Mucosa of descending colon (tissue), 3 donors: ENCODE measurements around the gene DCD. TPM values are rescaled to one million over a fixed set of nuclear protein-coding genes. Genes with fewer than 3 reads are reported as not detected.
"Not testable (repeated sequence)": the region's sequence is repeated elsewhere in the genome, so short reads cannot be mapped to it uniquely, and the experiment has no call there.

Experiments
- ATAC-seq: fragments of 200-7000 bp; cut with Tn5 transposase; one replicate; pipeline ENCODE4 v1.9.1; 2020; ENCODE audit warnings: mild to moderate bottlenecking, moderate library complexity
- DNase-seq, 3 donors: peaks; one replicate each; pipeline ENCODE4 v3.0.0-alpha.2; 2020
- H3K36me3 ChIP-seq: fragments of 200-600 bp; one replicate; pipeline ENCODE4 v1.8.0; 2021; ENCODE audit warnings: low read depth, mild to moderate bottlenecking
- H3K4me1 ChIP-seq: fragments of 200-600 bp; one replicate; pipeline ENCODE4 v1.8.0; 2021; ENCODE audit warnings: low read depth, mild to moderate bottlenecking
- H3K4me3 ChIP-seq: fragments of 200-600 bp; one replicate; pipeline ENCODE4 v1.8.0; 2021; ENCODE audit warnings: mild to moderate bottlenecking
- H3K9me3 ChIP-seq: fragments of 200-600 bp; one replicate; pipeline ENCODE4 v1.8.0; 2021; ENCODE audit warnings: mild to moderate bottlenecking
- CTCF ChIP-seq: fragments of 200-600 bp; IDR thresholded peaks from one replicate; pipeline ENCODE4 v1.8.0; 2022; ENCODE audit warnings: antibody characterized with exemption, mild to moderate bottlenecking
- intact Hi-C, 2 donors: fragments of 100-400 bp; cut with DNase I in 1 of 2; cut with micrococcal nuclease in 1 of 2; formaldehyde crosslinking; loops; one replicate each; pipeline versions ENCODE4 v1.11.0 to v1.11.1; 2022; cut with DNase I, micrococcal nuclease
- total RNA-seq, 3 donors: library from RNA; stranded (reverse); fragmentation: NEBNext Ultra II Directional in 2 of 3; extraction: Animal tissue kit (Norgen Biotek cat#: 25700) in 2 of 3; gene quantifications; one replicate each; pipeline versions ENCODE4 v1.2.1 to v1.2.4, GENCODE V29; 2021 to 2023
- donor health status: DM: no; HTN: no; CAD: no; lungs with moderate emphysema.
- donor health status: DM: no; HTN: no; CAD: no.
- donor health status: DM: no; HTN: yes; CAD: no.

The DCD gene
- total RNA-seq, 3 donors from 2014 or later = not detected

- no peak for TF ChIP-seq CTCF
- DNase-seq (no peak), ATAC-seq (no peak)
- Histone ChIP-seq H3K4me3 (no peak overlapping the region), H3K36me3 (no peaks in the 10 kb centered on the region), H3K4me1 (no peaks in the 10 kb centered on the region), H3K9me3 (no peaks in the 10 kb centered on the region)
- intact Hi-C loops = no loop called here
These were observed 2.7 kb upstream of the DCD start for GRCh38 chr12:54650889-54651288.

GRCh38 chr12:54650409-54650808 lies 2.2 kb upstream of the DCD start:
- H3K4me3 ChIP-seq = no peak overlapping the region
- DNase-seq (no peak), ATAC-seq (no peak)
- no peaks in the 10 kb centered on the region for H3K4me1 ChIP-seq
- no peaks in the 10 kb centered on the region for H3K9me3 ChIP-seq
- no peaks in the 10 kb centered on the region for H3K36me3 ChIP-seq
- intact Hi-C loops = no loop called here
- no peak for TF ChIP-seq CTCF

- Histone ChIP-seq H3K36me3 (no peaks in the 10 kb centered on the region), H3K9me3 (no peaks in the 10 kb centered on the region), H3K4me1 (no peaks in the 10 kb centered on the region), H3K4me3 (no peak overlapping the region)
- no peak for TF ChIP-seq CTCF
- intact Hi-C loops = no loop called here
- ATAC-seq (no peak), DNase-seq (no peak)
These were observed 1.7 kb upstream of the DCD start for GRCh38 chr12:54649825-54650224.

- Histone ChIP-seq H3K4me3 (no peak overlapping the region), H3K4me1 (no peaks in the 10 kb centered on the region), H3K9me3 (no peaks in the 10 kb centered on the region), H3K36me3 (no peaks in the 10 kb centered on the region)
- ATAC-seq (no peak), DNase-seq (no peak)
- intact Hi-C loops = no loop called here
- TF ChIP-seq CTCF = no peak
These were observed 6.6 kb downstream of the DCD start for GRCh38 chr12:54641554-54641953.

GRCh38 chr12:54641089-54641488 lies 7.1 kb downstream of the DCD start:
- H3K36me3 ChIP-seq = no peaks in the 10 kb centered on the region
- intact Hi-C loops = no loop called here
- no peak for TF ChIP-seq CTCF
- no peaks in the 10 kb centered on the region for H3K4me1 ChIP-seq
- H3K9me3 ChIP-seq = no peaks in the 10 kb centered on the region
- H3K4me3 ChIP-seq = no peak overlapping the region
- ATAC-seq (no peak), DNase-seq (no peak)

- H3K9me3 ChIP-seq, ATAC-seq, intact Hi-C loops, DNase-seq, H3K4me1 ChIP-seq, H3K36me3 ChIP-seq, H3K4me3 ChIP-seq: not testable (repeated sequence)
These were observed 9.1 kb downstream of the DCD start for GRCh38 chr12:54639112-54639511.
